ENCODE measurements around the gene CDKAL1. TPM values are rescaled to one million over a fixed set of nuclear protein-coding genes. Genes with fewer than 3 reads are reported as not detected.

The CDKAL1 gene
- polyA plus RNA-seq, 2 of the 4 experiments (the other 2 are of a cell fraction) = 4.7 to 8.3 TPM

GRCh38 chr6:20850686-20851416, 316.6 kb downstream of the CDKAL1 start:
- ATAC-seq (no peak), DNase-seq (ENCODE audit: low read depth in 1 of 2, low spot score in 1 of 2) (no peak), FAIRE-seq (no peak)
- CTCF ChIA-PET = no interaction called here
- H3K27ac ChIP-seq = no peak overlapping the region
- no peaks in the 10 kb centered on the region for H3K4me1 ChIP-seq
- no peak for TF ChIP-seq HMGXB4 (CRISPR knock-in tag; IDR thresholded peaks at IDR 0.05; ENCODE audit: borderline replicate concordance)
- peak; percentile 93 for TF ChIP-seq MAFK (IDR thresholded peaks at IDR 0.05; ENCODE audit: partially characterized antibody)
- POLR2A ChIA-PET = interaction anchor here (0.6 kb wide), 1 partner anchor 451 kb away, joined by 3 read pairs; no protein-coding TSS in a partner anchor
- 78% methylated on average over 2 of the region's 2 CpGs for WGBS (ENCODE audit: missing lambda C conversion rate)
- no peak overlapping the region for H3K4me2 ChIP-seq
- no peaks in the 10 kb centered on the region for H3K9me3 ChIP-seq
- no peak overlapping the region for H3K4me3 ChIP-seq

GRCh38 chr6:20851795-20852194, 317.5 kb downstream of the CDKAL1 start:
- POLR2A ChIA-PET = interaction anchor here (0.6 kb wide), 1 partner anchor 450 kb away, joined by 3 read pairs; no protein-coding TSS in a partner anchor
- CTCF ChIA-PET = no interaction called here
- Histone ChIP-seq H3K4me3 (no peak overlapping the region), H3K4me1 (no peaks in the 10 kb centered on the region), H3K4me2 (no peak overlapping the region), H3K9me3 (no peaks in the 10 kb centered on the region), H3K27ac (no peak overlapping the region)
- WGBS (ENCODE audit: missing lambda C conversion rate) = 63% methylated on average over 1 of the region's 1 CpG
- FAIRE-seq (no peak), ATAC-seq (no peak), DNase-seq (ENCODE audit: low read depth in 1 of 2, low spot score in 1 of 2) (no peak)
- TF ChIP-seq BCL3 (IDR thresholded peaks at IDR 0.05) = no peak
- TF ChIP-seq CEBPB (IDR thresholded peaks at IDR 0.05) = no peak
- TF ChIP-seq EHMT2 (IDR thresholded peaks at IDR 0.05; ENCODE audit: low read depth) = no peak
- TF ChIP-seq POLR2AphosphoS2 (conservative IDR thresholded peaks at IDR 0.05; ENCODE audit: low read length) = no peak
- no peak for TF ChIP-seq FOXS1 (CRISPR knock-in tag; IDR thresholded peaks at IDR 0.05)
- TF ChIP-seq FOSL2 (IDR thresholded peaks at IDR 0.05) = no peak
- no peak for TF ChIP-seq FOSL2 (CRISPR knock-in tag; IDR thresholded peaks at IDR 0.05)
- no peak for TF ChIP-seq SMC3 (IDR thresholded peaks at IDR 0.05)
- TF ChIP-seq GATA3 (IDR thresholded peaks at IDR 0.05; ENCODE audit: borderline replicate concordance) = no peak
- no peak for TF ChIP-seq ZFP36 (IDR thresholded peaks at IDR 0.05; ENCODE audit: borderline replicate concordance, partially characterized antibody)

- ChIA-PET POLR2A (no interaction called here), CTCF (no interaction called here)
- Histone ChIP-seq H3K27ac (no peak overlapping the region), H3K4me1 (no peaks in the 10 kb centered on the region), H3K4me2 (no peak overlapping the region), H3K9me3 (no peaks in the 10 kb centered on the region), H3K4me3 (no peak overlapping the region)
- FAIRE-seq = no peak
- ATAC-seq = no peak
- DNase-seq (ENCODE audit: low read depth in 1 of 2, low spot score in 1 of 2) = no peak
- TF ChIP-seq RCOR1 (IDR thresholded peaks at IDR 0.05; ENCODE audit: low read depth, low read length) (no peak), HES2 (IDR thresholded peaks at IDR 0.05) (no peak), PHF8 (IDR thresholded peaks at IDR 0.05; ENCODE audit: borderline replicate concordance, low read depth) (no peak), SMC3 (IDR thresholded peaks at IDR 0.05) (no peak), CHD4 (IDR thresholded peaks at IDR 0.05; ENCODE audit: borderline replicate concordance) (no peak)
- 94% methylated on average over 3 of the region's 3 CpGs for whole genome bisulfite sequencing (ENCODE audit: missing lambda C conversion rate)
These were observed 319.6 kb downstream of the CDKAL1 start for GRCh38 chr6:20853828-20854227.
